Tibial nerve (tissue), 4 donors: ENCODE measurements around the gene NLRP11. TPM values are rescaled to one million over a fixed set of nuclear protein-coding genes. Genes with fewer than 3 reads are reported as not detected.

Source experiments
- DNase-seq, 2 donors: peaks; one replicate each; pipeline ENCODE4 v3.0.0-alpha.2; 2019; ENCODE audit warnings: low spot score in 2 of 2
- H3K27ac ChIP-seq, 4 donors: fragments of 200-600 bp; sonication (generic) in 3 of 4; one replicate each; pipeline ENCODE4 v1.5.1; 2017 to 2019; ENCODE audit warnings: mild to moderate bottlenecking in 1 of 4
- H3K27me3 ChIP-seq, 2 donors: fragments of 200-600 bp; sonication (generic) in 1 of 2; one replicate each; pipeline versions ENCODE4 v1.5.1 to v1.6.0; 2017 to 2019
- H3K36me3 ChIP-seq, 3 donors: fragments of 200-600 bp; sonication (generic); one replicate each; pipeline ENCODE4 v1.5.1; 2018 to 2019
- H3K4me1 ChIP-seq, 4 donors: fragments of 200-600 bp; sonication (generic) in 3 of 4; one replicate each; pipeline ENCODE4 v1.5.1; 2017 to 2019
- H3K4me3 ChIP-seq, 4 donors: fragments of 200-600 bp; sonication (generic) in 3 of 4; one replicate each; pipeline ENCODE4 v1.5.1; 2017 to 2019; ENCODE audit warnings: mild to moderate bottlenecking in 1 of 4, moderate library complexity in 1 of 4
- H3K9me3 ChIP-seq, 4 donors: fragments of 200-600 bp; sonication (generic) in 3 of 4; one replicate each; pipeline ENCODE4 v1.5.1; 2017 to 2019
- CTCF ChIP-seq, 5 experiments: fragments of 200-600 bp in 3 of 5; fragments of 450-650 bp in 2 of 5; sonication (generic) in 3 of 5; IDR thresholded peaks; one replicate each; pipeline ENCODE4 v1.5.1; 2016 to 2019; ENCODE audit warnings: antibody characterized with exemption in 5 of 5, mild to moderate bottlenecking in 3 of 5, moderate library complexity in 2 of 5
- EP300 ChIP-seq, 2 donors: sonication (generic); formaldehyde crosslinking; IDR thresholded peaks; one replicate each; pipeline ENCODE4 v1.6.1; 2017; ENCODE audit warnings: antibody characterized with exemption in 2 of 2, mild to moderate bottlenecking in 1 of 2
- POLR2A ChIP-seq, 2 donors: fragments of 450-650 bp; IDR thresholded peaks; one replicate each; pipeline ENCODE4 v1.6.1; 2017; ENCODE audit warnings: antibody characterized with exemption in 2 of 2, mild to moderate bottlenecking in 2 of 2, moderate library complexity in 2 of 2
- WGBS, 2 donors: methylation state at CpG; one replicate each; pipeline ENCODE4 v1.1.5; 2018; 5-methylcytosine and 5-hydroxymethylcytosine counted together
- total RNA-seq, 4 donors: library from RNA; depleted of rRNA; stranded (reverse); fragments of >200 nt; gene quantifications; one replicate each; pipeline ENCODE4 v1.1.0, GENCODE V29; 2016

NLRP11 gene
- not detected for total RNA-seq

DNA sequence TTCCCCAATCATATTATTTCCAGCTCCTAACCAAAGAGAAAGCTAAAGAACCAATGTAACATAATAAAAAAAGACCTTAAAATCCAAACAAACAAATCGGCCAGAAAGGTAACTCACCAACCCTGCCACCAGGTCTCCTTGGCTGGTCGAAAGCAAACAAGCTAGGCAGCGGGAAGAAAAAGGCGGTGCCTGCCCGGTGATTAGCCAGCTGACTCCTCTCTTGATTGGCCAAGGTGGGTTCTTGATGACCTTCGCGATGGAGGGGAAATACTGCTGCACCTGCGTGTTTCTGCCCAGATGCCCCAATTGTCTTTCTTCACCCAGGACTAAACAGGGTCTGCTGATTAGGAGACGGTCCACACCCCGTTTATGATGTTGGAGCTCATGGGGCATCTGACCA lies at the start of gene NLRP11:
Gene NLRP11 (minus strand): TSS at position 154 of the 400 bp plus-strand sequence. CDS start 13,825 bp downstream, outside the sequence.
- Histone ChIP-seq H3K9me3 (peaks cover 0 to 10% (median 0%) of the 10 kb centered on the region in 4 donors), H3K4me1 (no peaks in the 10 kb centered on the region), H3K36me3 (no peaks in the 10 kb centered on the region), H3K27me3 (no peaks in the 10 kb centered on the region), H3K27ac (no peak within 1 kb of the TSS), H3K4me3 (no peak within 1 kb of the TSS)
- DNase-seq: no peak
- no peak for TF ChIP-seq POLR2A (IDR thresholded peaks at IDR 0.05)
- TF ChIP-seq CTCF (IDR thresholded peaks at IDR 0.05): no peak
- no peak for TF ChIP-seq EP300 (IDR thresholded peaks at IDR 0.05)
- 85 to 87% methylated on average over 10 of the region's 10 CpGs for WGBS, 2 donors

DNA sequence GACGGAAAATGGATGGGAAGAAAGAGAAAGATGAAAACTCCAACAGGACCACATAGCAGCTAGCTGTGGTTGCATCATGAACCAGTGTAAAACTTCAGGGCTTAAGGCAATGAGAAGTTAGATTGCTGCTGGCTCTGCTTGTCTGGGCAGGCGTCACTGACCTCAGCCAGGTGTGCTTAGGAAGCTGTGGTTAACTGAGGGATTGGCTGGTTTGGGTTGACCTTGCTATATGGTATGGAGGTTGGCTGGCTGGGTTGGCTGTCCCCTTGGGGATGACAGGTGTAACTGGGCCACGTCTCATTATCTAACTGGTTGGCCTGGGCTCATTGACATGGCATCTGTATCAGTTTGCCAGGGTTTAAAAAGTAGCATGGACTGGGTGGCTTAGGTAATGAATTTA lies 45.4 kb upstream of the NLRP11 start:
- Histone ChIP-seq H3K4me1 (no peaks in the 10 kb centered on the region), H3K36me3 (no peaks in the 10 kb centered on the region), H3K27me3 (no peaks in the 10 kb centered on the region), H3K4me3 (no peak overlapping the region), H3K9me3 (peaks cover 0 to 46% (median 3%) of the 10 kb centered on the region in 4 donors), H3K27ac (no peak overlapping the region)
- DNase-seq: no peak
- WGBS, 2 donors: 50 to 73% methylated on average over 3 of the region's 3 CpGs
- TF ChIP-seq EP300 (IDR thresholded peaks at IDR 0.05): no peak
- no peak for TF ChIP-seq POLR2A (IDR thresholded peaks at IDR 0.05)
- TF ChIP-seq CTCF (IDR thresholded peaks at IDR 0.05): no peak

DNA sequence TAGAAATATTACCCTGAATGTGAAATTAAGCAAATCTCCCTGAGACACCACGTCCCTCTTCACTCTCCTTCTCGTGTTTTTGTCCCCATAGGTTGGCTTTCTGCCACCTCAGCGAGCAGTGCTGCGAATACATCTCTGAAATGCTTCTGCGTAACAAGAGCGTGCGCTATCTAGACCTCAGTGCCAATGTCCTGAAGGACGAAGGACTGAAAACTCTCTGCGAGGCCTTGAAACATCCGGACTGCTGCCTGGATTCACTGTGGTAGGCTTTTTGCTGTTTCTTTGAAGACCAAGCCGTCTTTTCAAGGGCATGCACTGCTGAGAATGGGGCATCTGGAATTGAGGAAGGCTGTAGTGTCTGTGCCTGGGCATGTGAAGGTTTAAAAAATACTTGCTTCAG lies 38.9 kb upstream of the NLRP11 start:
- peaks cover 0 to 23% (median 0%) of the 10 kb centered on the region in 4 donors for H3K9me3 ChIP-seq
- 78 to 81% methylated on average over 11 of the region's 11 CpGs for WGBS, 2 donors
- DNase-seq: no peak

GRCh38 chr19:55867101-55867500 lies 35.3 kb upstream of the NLRP11 start:
- no peaks in the 10 kb centered on the region for H3K27me3 ChIP-seq
- no peak for DNase-seq
- H3K36me3 ChIP-seq: no peaks in the 10 kb centered on the region
- peaks cover 0 to 32% (median 0%) of the 10 kb centered on the region in 4 donors for H3K9me3 ChIP-seq
- H3K27ac ChIP-seq: no peak overlapping the region
- 91 to 100% methylated on average over 7 of the region's 7 CpGs for WGBS, 2 donors
- H3K4me3 ChIP-seq: no peak overlapping the region
- H3K4me1 ChIP-seq: no peaks in the 10 kb centered on the region
- TF ChIP-seq POLR2A (IDR thresholded peaks at IDR 0.05): no peak
- no peak for TF ChIP-seq CTCF (IDR thresholded peaks at IDR 0.05)
- TF ChIP-seq EP300 (IDR thresholded peaks at IDR 0.05): no peak

More for the DNA sequence above, 38.9 kb upstream of the NLRP11 start:
- Histone ChIP-seq H3K27me3 (no peaks in the 10 kb centered on the region), H3K4me1 (no peaks in the 10 kb centered on the region), H3K27ac (no peak overlapping the region), H3K4me3 (no peak overlapping the region), H3K36me3 (no peaks in the 10 kb centered on the region)
- no peak for TF ChIP-seq POLR2A (IDR thresholded peaks at IDR 0.05)
- TF ChIP-seq CTCF (IDR thresholded peaks at IDR 0.05): no peak
- TF ChIP-seq EP300 (IDR thresholded peaks at IDR 0.05): no peak

DNA sequence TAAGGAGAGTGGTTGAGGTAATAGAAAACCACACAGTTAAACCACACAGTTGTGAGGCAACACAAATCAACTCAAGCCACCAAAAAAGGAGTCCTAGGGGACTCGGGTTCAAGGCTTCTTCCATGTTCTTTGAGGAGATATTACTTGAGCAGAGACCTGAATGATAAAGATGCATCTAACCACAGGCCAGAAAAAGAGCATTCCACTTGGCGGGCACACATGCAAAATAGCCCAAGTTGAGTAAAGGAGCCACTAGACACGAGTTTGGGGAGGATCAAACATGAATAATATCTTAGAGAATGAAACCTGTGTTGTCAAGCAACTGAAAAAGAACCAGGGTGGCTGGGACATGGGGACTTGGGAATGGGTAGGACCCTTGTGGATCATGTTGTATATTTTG lies 34.7 kb upstream of the NLRP11 start:
- H3K27me3 ChIP-seq: no peaks in the 10 kb centered on the region
- peaks cover 0 to 32% (median 0%) of the 10 kb centered on the region in 4 donors for H3K9me3 ChIP-seq
- TF ChIP-seq EP300 (IDR thresholded peaks at IDR 0.05) (no peak), CTCF (IDR thresholded peaks at IDR 0.05) (no peak), POLR2A (IDR thresholded peaks at IDR 0.05) (no peak)
- WGBS, 2 donors: 54 to 56% methylated on average over 3 of the region's 3 CpGs
- no peak overlapping the region for H3K27ac ChIP-seq
- H3K4me3 ChIP-seq: no peak overlapping the region
- H3K36me3 ChIP-seq: no peaks in the 10 kb centered on the region
- no peak for DNase-seq
- no peaks in the 10 kb centered on the region for H3K4me1 ChIP-seq
